Measurements from ENCODE around the gene NFIB.

GRCh38 chr9:14236591-14236990, 77.3 kb downstream of the NFIB start:
- TF ChIP-seq CTCF (IDR thresholded peaks at IDR 0.05) (no peak), POLR2A (IDR thresholded peaks at IDR 0.05) (no peak), POLR2AphosphoS5 (IDR thresholded peaks at IDR 0.05) (no peak), EP300 (IDR thresholded peaks at IDR 0.05; ENCODE audit: low read depth) (no peak)
